GM12891 (cell line): ENCODE results near the gene CTSD.

ENCODE experiments used
- POLR2A ChIP-seq: IDR thresholded peaks from 2 replicates; pipeline ENCODE4 v1.6.1; 2011; ENCODE audit warnings: low read depth, low read length, control low read depth
- TAF1 ChIP-seq: IDR thresholded peaks from 2 replicates; pipeline ENCODE4 v1.6.1; 2011; ENCODE audit warnings: low read depth, low read length, control low read depth

- no peak for TF ChIP-seq POLR2A
- TF ChIP-seq TAF1, result no peak
Observed at GRCh38 chr11:1777737-1778136, 14.0 kb upstream of the CTSD start.
